Right lobe of liver (tissue), 4 donors: ENCODE data around the gene ZFP14.

Source experiments
- POLR2A ChIP-seq: fragments of 450-650 bp; IDR thresholded peaks from one replicate; pipeline ENCODE4 v1.6.1; 2017; ENCODE audit warnings: antibody characterized with exemption, mild to moderate bottlenecking
- TF ChIP-seq, protein P1 (sequence below), 4 donors: fragments of 200-600 bp in 3 of 4; fragments of 450-650 bp in 1 of 4; IDR thresholded peaks; one replicate each; pipeline versions ENCODE4 v1.5.1 to v1.8.0; 2016 to 2022; ENCODE audit warnings: antibody characterized with exemption in 4 of 4, mild to moderate bottlenecking in 2 of 4
- donor health status: DM: no; HTN: no; CAD: no.
- donor health status: DM: no; HTN: no; CAD: no.
- donor health status: DM: no; HTN: yes; CAD: no.

DNA sequence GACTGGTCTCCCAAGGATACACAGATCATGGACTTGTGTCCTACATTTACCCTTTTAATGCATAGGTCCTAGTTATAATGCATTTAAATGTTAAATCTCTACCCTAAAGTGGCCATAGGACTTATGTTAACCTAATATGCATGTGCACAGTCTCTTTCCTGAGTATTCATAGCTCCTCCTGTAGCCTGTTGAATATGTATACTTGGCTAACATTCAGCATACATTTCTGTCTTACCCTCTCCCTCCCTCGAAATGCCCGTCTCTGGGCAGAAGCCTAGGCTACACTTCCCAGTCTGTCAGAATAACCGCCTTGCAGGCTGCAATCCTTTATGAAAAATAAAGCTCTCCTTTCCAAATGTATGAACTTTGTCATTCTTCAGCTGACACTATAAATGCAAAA is 25.5 kb upstream of the ZFP14 start:
- no peak for TF ChIP-seq POLR2A
- TF ChIP-seq, protein P1, sequence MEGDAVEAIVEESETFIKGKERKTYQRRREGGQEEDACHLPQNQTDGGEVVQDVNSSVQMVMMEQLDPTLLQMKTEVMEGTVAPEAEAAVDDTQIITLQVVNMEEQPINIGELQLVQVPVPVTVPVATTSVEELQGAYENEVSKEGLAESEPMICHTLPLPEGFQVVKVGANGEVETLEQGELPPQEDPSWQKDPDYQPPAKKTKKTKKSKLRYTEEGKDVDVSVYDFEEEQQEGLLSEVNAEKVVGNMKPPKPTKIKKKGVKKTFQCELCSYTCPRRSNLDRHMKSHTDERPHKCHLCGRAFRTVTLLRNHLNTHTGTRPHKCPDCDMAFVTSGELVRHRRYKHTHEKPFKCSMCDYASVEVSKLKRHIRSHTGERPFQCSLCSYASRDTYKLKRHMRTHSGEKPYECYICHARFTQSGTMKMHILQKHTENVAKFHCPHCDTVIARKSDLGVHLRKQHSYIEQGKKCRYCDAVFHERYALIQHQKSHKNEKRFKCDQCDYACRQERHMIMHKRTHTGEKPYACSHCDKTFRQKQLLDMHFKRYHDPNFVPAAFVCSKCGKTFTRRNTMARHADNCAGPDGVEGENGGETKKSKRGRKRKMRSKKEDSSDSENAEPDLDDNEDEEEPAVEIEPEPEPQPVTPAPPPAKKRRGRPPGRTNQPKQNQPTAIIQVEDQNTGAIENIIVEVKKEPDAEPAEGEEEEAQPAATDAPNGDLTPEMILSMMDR (IDR thresholded peaks at IDR 0.05) = no peak
